ENCODE results near the gene STRN.
"Not testable (repeated sequence)": the region's sequence is repeated elsewhere in the genome, so short reads cannot be mapped to it uniquely, and the experiment has no call there.

STRN gene

GRCh38 chr2:36834203-36834602, 132.1 kb downstream of the STRN start:
- TF ChIP-seq CSRNP3 (CRISPR knock-in tag; IDR thresholded peaks at IDR 0.05) = no peak
- TF ChIP-seq GLIS3 (CRISPR knock-in tag; IDR thresholded peaks at IDR 0.05) = no peak
- TF ChIP-seq TOX (CRISPR knock-in tag; IDR thresholded peaks at IDR 0.05; ENCODE audit: borderline replicate concordance) = no peak
- TF ChIP-seq CSDC2 (CRISPR knock-in tag; IDR thresholded peaks at IDR 0.05) = no peak
- no peak for TF ChIP-seq SNAI2 (CRISPR knock-in tag; IDR thresholded peaks at IDR 0.05)
- no peak for TF ChIP-seq ARNTL (CRISPR knock-in tag; IDR thresholded peaks at IDR 0.05; ENCODE audit: borderline replicate concordance, low read depth)
- no peak for TF ChIP-seq ZFP3 (CRISPR knock-in tag; IDR thresholded peaks at IDR 0.05)
- TF ChIP-seq ZC3H10 (CRISPR knock-in tag; IDR thresholded peaks at IDR 0.05) = no peak
- TF ChIP-seq ISL1 (CRISPR knock-in tag; IDR thresholded peaks at IDR 0.05) = no peak
- no peak for TF ChIP-seq ESRRG (CRISPR knock-in tag; IDR thresholded peaks at IDR 0.05)
- TF ChIP-seq ZNF565 (CRISPR knock-in tag; conservative IDR thresholded peaks at IDR 0.05; ENCODE audit: low read depth) = no peak
- TF ChIP-seq ZFP30 (CRISPR knock-in tag; IDR thresholded peaks at IDR 0.05) = no peak
- no peak for TF ChIP-seq ZNF70 (CRISPR knock-in tag; IDR thresholded peaks at IDR 0.05)
- TF ChIP-seq CREB5 (CRISPR knock-in tag; IDR thresholded peaks at IDR 0.05; ENCODE audit: low read depth) = no peak
- no peak for ATAC-seq

- TF ChIP-seq ZNF8 (CRISPR knock-in tag; IDR thresholded peaks at IDR 0.05) (no peak), SNAI2 (CRISPR knock-in tag; IDR thresholded peaks at IDR 0.05) (no peak)
- TF ChIP-seq, protein P1, sequence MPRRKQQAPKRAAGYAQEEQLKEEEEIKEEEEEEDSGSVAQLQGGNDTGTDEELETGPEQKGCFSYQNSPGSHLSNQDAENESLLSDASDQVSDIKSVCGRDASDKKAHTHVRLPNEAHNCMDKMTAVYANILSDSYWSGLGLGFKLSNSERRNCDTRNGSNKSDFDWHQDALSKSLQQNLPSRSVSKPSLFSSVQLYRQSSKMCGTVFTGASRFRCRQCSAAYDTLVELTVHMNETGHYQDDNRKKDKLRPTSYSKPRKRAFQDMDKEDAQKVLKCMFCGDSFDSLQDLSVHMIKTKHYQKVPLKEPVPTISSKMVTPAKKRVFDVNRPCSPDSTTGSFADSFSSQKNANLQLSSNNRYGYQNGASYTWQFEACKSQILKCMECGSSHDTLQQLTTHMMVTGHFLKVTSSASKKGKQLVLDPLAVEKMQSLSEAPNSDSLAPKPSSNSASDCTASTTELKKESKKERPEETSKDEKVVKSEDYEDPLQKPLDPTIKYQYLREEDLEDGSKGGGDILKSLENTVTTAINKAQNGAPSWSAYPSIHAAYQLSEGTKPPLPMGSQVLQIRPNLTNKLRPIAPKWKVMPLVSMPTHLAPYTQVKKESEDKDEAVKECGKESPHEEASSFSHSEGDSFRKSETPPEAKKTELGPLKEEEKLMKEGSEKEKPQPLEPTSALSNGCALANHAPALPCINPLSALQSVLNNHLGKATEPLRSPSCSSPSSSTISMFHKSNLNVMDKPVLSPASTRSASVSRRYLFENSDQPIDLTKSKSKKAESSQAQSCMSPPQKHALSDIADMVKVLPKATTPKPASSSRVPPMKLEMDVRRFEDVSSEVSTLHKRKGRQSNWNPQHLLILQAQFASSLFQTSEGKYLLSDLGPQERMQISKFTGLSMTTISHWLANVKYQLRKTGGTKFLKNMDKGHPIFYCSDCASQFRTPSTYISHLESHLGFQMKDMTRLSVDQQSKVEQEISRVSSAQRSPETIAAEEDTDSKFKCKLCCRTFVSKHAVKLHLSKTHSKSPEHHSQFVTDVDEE (CRISPR knock-in tag; IDR thresholded peaks at IDR 0.05) = no peak
These were observed 135.2 kb downstream of the STRN start for GRCh38 chr2:36831185-36831584.

GRCh38 chr2:36824683-36825082, 141.7 kb downstream of the STRN start:
- ATAC-seq = not testable (repeated sequence)

More at GRCh38 chr2:36831185-36831584, 135.2 kb downstream of the STRN start:
- no peak for ATAC-seq

GRCh38 chr2:36824273-36824672, 142.1 kb downstream of the STRN start:
- TF ChIP-seq TOX (CRISPR knock-in tag; IDR thresholded peaks at IDR 0.05; ENCODE audit: borderline replicate concordance) (no peak), ZNF8 (CRISPR knock-in tag; IDR thresholded peaks at IDR 0.05) (no peak), ZNF565 (CRISPR knock-in tag; conservative IDR thresholded peaks at IDR 0.05; ENCODE audit: low read depth) (no peak), CREB5 (CRISPR knock-in tag; IDR thresholded peaks at IDR 0.05; ENCODE audit: low read depth) (no peak), ARNTL (CRISPR knock-in tag; IDR thresholded peaks at IDR 0.05; ENCODE audit: borderline replicate concordance, low read depth) (no peak), CSDC2 (CRISPR knock-in tag; IDR thresholded peaks at IDR 0.05) (no peak), RARB (CRISPR knock-in tag; IDR thresholded peaks at IDR 0.05) (no peak), ISL1 (CRISPR knock-in tag; IDR thresholded peaks at IDR 0.05) (no peak), GLIS3 (CRISPR knock-in tag; IDR thresholded peaks at IDR 0.05) (no peak), SNAI2 (CRISPR knock-in tag; IDR thresholded peaks at IDR 0.05) (no peak), ZC3H10 (CRISPR knock-in tag; IDR thresholded peaks at IDR 0.05) (no peak), ZNF70 (CRISPR knock-in tag; IDR thresholded peaks at IDR 0.05) (no peak)
- TF ChIP-seq, protein P1 (CRISPR knock-in tag; IDR thresholded peaks at IDR 0.05) = no peak
- TF ChIP-seq, protein P2, sequence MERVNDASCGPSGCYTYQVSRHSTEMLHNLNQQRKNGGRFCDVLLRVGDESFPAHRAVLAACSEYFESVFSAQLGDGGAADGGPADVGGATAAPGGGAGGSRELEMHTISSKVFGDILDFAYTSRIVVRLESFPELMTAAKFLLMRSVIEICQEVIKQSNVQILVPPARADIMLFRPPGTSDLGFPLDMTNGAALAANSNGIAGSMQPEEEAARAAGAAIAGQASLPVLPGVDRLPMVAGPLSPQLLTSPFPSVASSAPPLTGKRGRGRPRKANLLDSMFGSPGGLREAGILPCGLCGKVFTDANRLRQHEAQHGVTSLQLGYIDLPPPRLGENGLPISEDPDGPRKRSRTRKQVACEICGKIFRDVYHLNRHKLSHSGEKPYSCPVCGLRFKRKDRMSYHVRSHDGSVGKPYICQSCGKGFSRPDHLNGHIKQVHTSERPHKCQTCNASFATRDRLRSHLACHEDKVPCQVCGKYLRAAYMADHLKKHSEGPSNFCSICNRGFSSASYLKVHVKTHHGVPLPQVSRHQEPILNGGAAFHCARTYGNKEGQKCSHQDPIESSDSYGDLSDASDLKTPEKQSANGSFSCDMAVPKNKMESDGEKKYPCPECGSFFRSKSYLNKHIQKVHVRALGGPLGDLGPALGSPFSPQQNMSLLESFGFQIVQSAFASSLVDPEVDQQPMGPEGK (CRISPR knock-in tag; IDR thresholded peaks at IDR 0.05; ENCODE audit: borderline replicate concordance) = no peak
- ATAC-seq = no peak
